Esophagus muscularis mucosa (tissue), 3 donors: Measurements from ENCODE around the gene MTHFD2L.

ENCODE experiments used
- POLR2A ChIP-seq: fragments of 450-650 bp; IDR thresholded peaks from one replicate; pipeline ENCODE4 v1.6.1; 2017; ENCODE audit warnings: antibody characterized with exemption, moderate library complexity, mild to moderate bottlenecking, low read depth
- TF ChIP-seq, protein P1 (sequence below), 3 experiments: fragments of 200-600 bp in 2 of 3; fragments of 450-650 bp in 1 of 3; sonication (generic) in 2 of 3; IDR thresholded peaks; one replicate each; pipeline ENCODE4 v1.5.1; 2017 to 2019; ENCODE audit warnings: antibody characterized with exemption in 3 of 3, mild to moderate bottlenecking in 2 of 3, moderate library complexity in 1 of 3

DNA sequence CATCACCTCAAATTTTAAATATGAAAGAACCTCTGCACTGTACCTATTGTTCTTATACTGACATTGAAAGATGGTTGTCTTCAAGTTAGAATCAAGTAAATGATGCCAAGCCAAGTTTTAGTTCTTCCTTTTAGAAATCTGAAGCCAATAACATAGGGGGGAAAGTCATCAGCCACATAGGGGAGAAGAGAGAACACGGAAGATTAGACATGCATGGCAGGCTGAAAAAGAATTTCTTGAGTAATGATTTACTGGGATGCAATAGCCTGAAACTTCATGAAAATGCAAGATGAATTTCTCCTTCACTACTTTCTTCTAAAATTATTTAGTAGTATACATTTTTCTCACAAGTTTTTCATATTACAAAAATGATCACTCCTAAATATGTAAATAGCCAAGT is 136.8 kb downstream of the MTHFD2L start:
- TF ChIP-seq, protein P1, sequence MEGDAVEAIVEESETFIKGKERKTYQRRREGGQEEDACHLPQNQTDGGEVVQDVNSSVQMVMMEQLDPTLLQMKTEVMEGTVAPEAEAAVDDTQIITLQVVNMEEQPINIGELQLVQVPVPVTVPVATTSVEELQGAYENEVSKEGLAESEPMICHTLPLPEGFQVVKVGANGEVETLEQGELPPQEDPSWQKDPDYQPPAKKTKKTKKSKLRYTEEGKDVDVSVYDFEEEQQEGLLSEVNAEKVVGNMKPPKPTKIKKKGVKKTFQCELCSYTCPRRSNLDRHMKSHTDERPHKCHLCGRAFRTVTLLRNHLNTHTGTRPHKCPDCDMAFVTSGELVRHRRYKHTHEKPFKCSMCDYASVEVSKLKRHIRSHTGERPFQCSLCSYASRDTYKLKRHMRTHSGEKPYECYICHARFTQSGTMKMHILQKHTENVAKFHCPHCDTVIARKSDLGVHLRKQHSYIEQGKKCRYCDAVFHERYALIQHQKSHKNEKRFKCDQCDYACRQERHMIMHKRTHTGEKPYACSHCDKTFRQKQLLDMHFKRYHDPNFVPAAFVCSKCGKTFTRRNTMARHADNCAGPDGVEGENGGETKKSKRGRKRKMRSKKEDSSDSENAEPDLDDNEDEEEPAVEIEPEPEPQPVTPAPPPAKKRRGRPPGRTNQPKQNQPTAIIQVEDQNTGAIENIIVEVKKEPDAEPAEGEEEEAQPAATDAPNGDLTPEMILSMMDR (IDR thresholded peaks at IDR 0.05): no peak
- TF ChIP-seq POLR2A: no peak
